K562 (cell line): Measurements from ENCODE around the gene MYBPH. TPM values are rescaled to one million over a fixed set of nuclear protein-coding genes. Genes with fewer than 3 reads are reported as not detected.

ENCODE experiments used
- ATAC-seq: fragments of 200-7000 bp; cut with Tn5 transposase; 3 replicates; pipeline ENCODE4 v1.9.1; 2020; ENCODE audit warnings: moderate library complexity
- BruUV-seq: library from RNA; stranded (reverse); fragments of 400-500 nt; replicated peaks from 2 replicates; lab custom pipeline; 2021; lab: Mats Ljungman, UMichigan
- CTCF ChIA-PET: fragments of 300-600 bp; formaldehyde crosslinking; extraction: SDS; loops from one replicate; lab custom pipeline; 2021; ENCODE audit warnings: low intra/inter-chr PET ratio; lab: Yijun Ruan, JAX
- POLR2A ChIA-PET: fragments of 300-600, 350-650 bp; sonication (Branson Sonifier 250); formaldehyde crosslinking; extraction: SDS; loops from one replicate; lab custom pipeline; 2021; ENCODE audit warnings: antibody characterized with exemption, inconsistent platforms; lab: Yijun Ruan, JAX
- DNase-seq, 4 experiments: peaks; one replicate each; pipeline versions ENCODE4 v3.0.0 to v3.0.0-alpha.2; 2011 to 2018; ENCODE audit warnings: low spot score in 3 of 4, mixed read lengths in 3 of 4; ENCODE audit errors: extremely low read depth in 1 of 4
- FAIRE-seq: peaks from 2 replicates; lab custom pipeline; 2011; peaks lifted over from hg19 to GRCh38; lab: Jason Lieb, UNC
- H2AFZ ChIP-seq: 2 replicates; pipeline ENCODE4 v1.6.0; 2011; ENCODE audit warnings: low read depth, low read length, control low read depth, inconsistent platforms
- H3K27ac ChIP-seq: fragments of 200-600 bp; 3 replicates; pipeline ENCODE4 v1.8.0; 2011; ENCODE audit warnings: low read depth, mild to moderate bottlenecking, control low read depth, inconsistent platforms, low read length, moderate library complexity, mixed read lengths; ENCODE audit errors: extremely low read depth
- H3K27me3 ChIP-seq, 2 experiments: fragments of 300-600 bp in 1 of 2; 2 replicates in 1 of 2; 3 replicates in 1 of 2; pipeline versions ENCODE4 v1.6.0 to v1.8.0; 2011; ENCODE audit warnings: inconsistent platforms in 2 of 2, low read length in 2 of 2, mild to moderate bottlenecking in 1 of 2, mixed read lengths in 1 of 2, moderate library complexity in 1 of 2; ENCODE audit not compliant: control insufficient read depth in 2 of 2, insufficient read depth in 2 of 2
- H3K36me3 ChIP-seq: fragments of 300-600 bp; 3 replicates; pipeline ENCODE4 v1.8.0; 2011; ENCODE audit warnings: mild to moderate bottlenecking, low read length, inconsistent platforms; ENCODE audit not compliant: control insufficient read depth, insufficient read depth
- H3K4me1 ChIP-seq, 2 experiments: fragments of 200-600 bp in 1 of 2; replicated peaks in 1 of 2; 2 replicates in 1 of 2; 3 replicates in 1 of 2; pipeline versions ENCODE4 v1.5.1 to v1.8.0; 2011; ENCODE audit warnings: inconsistent platforms in 2 of 2, low read length in 2 of 2, mild to moderate bottlenecking in 1 of 2, mixed read lengths in 1 of 2, moderate library complexity in 1 of 2; ENCODE audit not compliant: control insufficient read depth in 2 of 2, insufficient read depth in 2 of 2
- H3K4me2 ChIP-seq: 2 replicates; pipeline ENCODE4 v1.6.1; 2011; ENCODE audit warnings: low read length, control low read depth, inconsistent platforms, mixed read lengths; ENCODE audit not compliant: insufficient read depth
- H3K4me3 ChIP-seq: fragments of 200-600 bp; sonication (generic), shearing (Covaris generic); 2 replicates; pipeline ENCODE4 v1.5.1; 2016; ENCODE audit warnings: control low read depth, inconsistent platforms
- H3K79me2 ChIP-seq: fragments of 200-600 bp; 3 replicates; pipeline ENCODE4 v1.8.0; 2011; ENCODE audit warnings: low read length, inconsistent platforms; ENCODE audit not compliant: control insufficient read depth, insufficient read depth
- H3K9ac ChIP-seq, 2 experiments: 2 replicates each; pipeline versions ENCODE4 v1.6.0 to v1.6.1; 2011; ENCODE audit warnings: low read depth in 2 of 2, low read length in 2 of 2, control low read depth in 1 of 2, inconsistent platforms in 1 of 2, mild to moderate bottlenecking in 1 of 2, mixed read lengths in 1 of 2; ENCODE audit not compliant: insufficient read depth in 1 of 2
- H3K9me1 ChIP-seq: one replicate; pipeline ENCODE4 v1.6.0; 2011; ENCODE audit warnings: inconsistent platforms, mild to moderate bottlenecking, low read length, moderate library complexity; ENCODE audit not compliant: control insufficient read depth, insufficient read depth
- H3K9me3 ChIP-seq: replicated peaks from 2 replicates; pipeline ENCODE4 v1.5.1; 2011; ENCODE audit warnings: low read depth, low read length, inconsistent platforms; ENCODE audit not compliant: control insufficient read depth, insufficient read depth
- H4K20me1 ChIP-seq: replicated peaks from 2 replicates; pipeline ENCODE4 v1.6.1; 2011; ENCODE audit warnings: low read length, inconsistent platforms, mixed read lengths; ENCODE audit not compliant: control insufficient read depth, insufficient read depth
- ADNP ChIP-seq: fragments of 200-800 bp; sonication (Bioruptor generic); IDR thresholded peaks from 2 replicates; pipeline ENCODE4 v1.6.1; 2016; ENCODE audit warnings: missing genetic modification characterization, missing compliant biosample characterization
- CBFA2T2 ChIP-seq: fragments of 450-650 bp; conservative IDR thresholded peaks from 2 replicates; pipeline ENCODE4 v1.6.1; 2017; ENCODE audit warnings: mild to moderate bottlenecking
- DMBX1 ChIP-seq: fragments of 250-450 bp; sonication (Bioruptor Pico); IDR thresholded peaks from 2 replicates; pipeline ENCODE4 v1.8.0; 2022; ENCODE audit warnings: inconsistent platforms, mild to moderate bottlenecking, moderate library complexity, borderline replicate concordance
- DNMT1 ChIP-seq: fragments of 450-650 bp; IDR thresholded peaks from 2 replicates; pipeline ENCODE4 v1.6.1; 2016; ENCODE audit warnings: antibody characterized with exemption, mild to moderate bottlenecking
- FOSL1 ChIP-seq: fragments of 200-800 bp; sonication (Bioruptor generic); conservative IDR thresholded peaks from 2 replicates; pipeline ENCODE4 v1.6.1; 2016; ENCODE audit warnings: missing genetic modification characterization, missing compliant biosample characterization
- KLF16 ChIP-seq: IDR thresholded peaks from 2 replicates; pipeline ENCODE4 v1.6.1; 2016; ENCODE audit warnings: antibody characterized with exemption
- RNF2 ChIP-seq: sonication (generic); IDR thresholded peaks from 2 replicates; pipeline ENCODE4 v1.6.1; 2016
- ZNF165 ChIP-seq: fragments of 250-450 bp; sonication (Bioruptor Pico); IDR thresholded peaks from 2 replicates; pipeline ENCODE4 v1.4.0; 2020; ENCODE audit warnings: borderline replicate concordance
- ZNF347 ChIP-seq: fragments of 450-650 bp; formaldehyde crosslinking; IDR thresholded peaks from 2 replicates; pipeline ENCODE4 v1.4.0; 2020; ENCODE audit warnings: low read depth, mild to moderate bottlenecking, moderate library complexity
- ZNF354B ChIP-seq: fragments of 250-450 bp; sonication (Bioruptor Pico); IDR thresholded peaks from 2 replicates; pipeline ENCODE4 v1.4.0; 2020
- WGBS: fragments of 100-300 bp; shearing (Covaris generic); methylation state at CpG from one replicate; pipeline ENCODE4 v1.1.6; 2016; ENCODE audit warnings: low coverage, mixed read lengths; ENCODE audit not compliant: insufficient coverage; ENCODE audit errors: missing lambda C conversion rate; 5-methylcytosine and 5-hydroxymethylcytosine counted together
- in situ Hi-C: fragments of 300-500 bp; cut with MboI; formaldehyde crosslinking; loops from 4 replicates; pipeline ENCODE4 v1.15.0; 2018; ENCODE audit warnings: inconsistent platforms, mixed read lengths
- intact Hi-C: fragments of 100-400 bp; cut with micrococcal nuclease; formaldehyde crosslinking; loops from 2 replicates; pipeline ENCODE4 v1.14.2; 2022
- polyA plus RNA-seq, 8 experiments: library from polyadenylated mRNA; depleted of rRNA in 4 of 8; stranded (reverse) in 5 of 8; unstranded in 3 of 8; fragments of >200 nt; fragmentation: Nextera tagmentation in 2 of 8; fragmentation: Illumina TruSeq in 1 of 8; extraction: Ambion mirVana in 2 of 8; extraction: Trizol in 1 of 8; gene quantifications; 2 replicates each; pipeline versions ENCODE4 v1.2.1 to v1.2.3, GENCODE V29; 2011 to 2014; ENCODE audit warnings: inconsistent platforms in 1 of 8, missing spikeins in 1 of 8
- total RNA-seq, 7 experiments: library from RNA; depleted of rRNA in 6 of 7; stranded (reverse); fragments of >200 nt in 6 of 7; fragmentation: Illumina TruSeq in 2 of 7; extraction: Trizol in 2 of 7; gene quantifications; 2 replicates each; pipeline versions ENCODE4 v1.2.1 to v1.2.3, GENCODE V29; 2011 to 2021; ENCODE audit warnings: low replicate concordance in 1 of 7
- TF ChIP-seq, protein P1 (sequence below): sonication (generic); formaldehyde crosslinking; IDR thresholded peaks from 2 replicates; pipeline ENCODE4 v1.8.0; 2022; ENCODE audit warnings: mild to moderate bottlenecking, low read depth, missing genetic modification reagents
- TF ChIP-seq, protein P2 (sequence below): fragments of 450-650 bp; IDR thresholded peaks from 2 replicates; pipeline ENCODE4 v1.6.1; 2016; ENCODE audit warnings: low read depth

MYBPH gene
- total and polyA plus RNA-seq, 9 of the 15 experiments (the other 6 are each of a cell fraction or from before 2014, with no cell fraction given) = 0.13 TPM; not detected in 8

DNA sequence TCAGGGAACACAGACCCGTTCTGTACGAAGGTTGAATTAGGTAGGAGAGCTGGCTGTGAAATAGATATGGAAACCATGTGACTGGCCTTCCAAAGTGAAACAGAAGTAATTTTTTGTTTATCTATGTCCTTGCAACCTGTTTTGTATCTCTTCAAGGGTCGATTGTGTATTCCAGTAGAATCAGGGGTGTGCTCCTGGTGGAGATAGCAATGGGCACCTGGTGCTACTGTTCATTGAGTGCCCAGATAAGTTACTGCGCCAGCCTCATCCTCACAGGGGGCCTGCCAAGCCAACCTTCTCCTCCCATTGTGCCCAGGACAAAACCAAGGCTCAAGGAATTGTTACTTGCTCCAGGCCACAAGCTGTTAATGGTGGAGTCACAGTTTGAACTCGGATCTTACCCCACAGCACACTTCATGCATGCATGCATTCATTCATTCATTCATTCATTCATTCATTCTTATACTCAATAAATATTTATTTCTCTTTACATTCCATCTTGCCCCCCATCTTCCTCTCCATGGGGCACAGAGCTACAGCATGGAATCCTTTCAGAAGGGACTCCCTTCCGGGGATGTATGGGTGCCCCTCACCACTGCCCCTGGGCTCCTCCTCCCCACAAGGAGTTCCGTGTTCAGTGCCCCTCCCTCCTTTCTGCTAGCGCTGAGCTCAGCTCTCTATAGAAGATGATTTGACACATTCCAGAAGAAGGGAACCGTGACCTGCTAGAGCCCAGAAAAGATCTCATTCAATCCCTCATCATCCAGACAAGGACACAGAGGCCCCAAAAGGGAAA, 24.1 kb downstream of the MYBPH start:
- ChIA-PET POLR2A (interaction anchor here (0.6 to 2.4 kb wide), 6 partner anchors 10 to 130 kb away, joined by 3 to 7 read pairs (median 4); no protein-coding TSS in a partner anchor), CTCF (no interaction called here)
- ATAC-seq (no peak; the same call in 1 of the 3 replicates), FAIRE-seq (no peak), DNase-seq (no peak)
- Histone ChIP-seq H2AFZ (no peak overlapping the region), H3K27me3 (peaks cover 36 to 79% of the 10 kb centered on the region in 2 experiments), H3K4me3 (no peak overlapping the region), H3K9me1 (no peaks in the 10 kb centered on the region), H3K36me3 (no peaks in the 10 kb centered on the region), H3K4me2 (peak overlapping the region; percentile 21; the same call in 1 of the 2 replicates), H3K4me1 (no peaks in the 10 kb centered on the region; a peak in 2 of 5 replicates), H4K20me1 (peaks cover 15% of the 10 kb centered on the region), H3K79me2 (no peaks in the 10 kb centered on the region), H3K9ac (no peak overlapping the region), H3K9me3 (no peaks in the 10 kb centered on the region), H3K27ac (no peak overlapping the region)
- in situ Hi-C loops = no loop called here
- WGBS = 0% methylated on average over 8 of the region's 9 CpGs
- BruUV-seq = no TSS peak
- intact Hi-C loops = no loop called here
- TF ChIP-seq ZNF354B (CRISPR knock-in tag) (no peak), CBFA2T2 (peak; percentile 29), DMBX1 (no peak), ZNF165 (CRISPR knock-in tag) (no peak), RNF2 (no peak), KLF16 (no peak), ZNF347 (no peak), FOSL1 (tag) (no peak), ADNP (tag) (no peak), DNMT1 (no peak)
- TF ChIP-seq, protein P1, sequence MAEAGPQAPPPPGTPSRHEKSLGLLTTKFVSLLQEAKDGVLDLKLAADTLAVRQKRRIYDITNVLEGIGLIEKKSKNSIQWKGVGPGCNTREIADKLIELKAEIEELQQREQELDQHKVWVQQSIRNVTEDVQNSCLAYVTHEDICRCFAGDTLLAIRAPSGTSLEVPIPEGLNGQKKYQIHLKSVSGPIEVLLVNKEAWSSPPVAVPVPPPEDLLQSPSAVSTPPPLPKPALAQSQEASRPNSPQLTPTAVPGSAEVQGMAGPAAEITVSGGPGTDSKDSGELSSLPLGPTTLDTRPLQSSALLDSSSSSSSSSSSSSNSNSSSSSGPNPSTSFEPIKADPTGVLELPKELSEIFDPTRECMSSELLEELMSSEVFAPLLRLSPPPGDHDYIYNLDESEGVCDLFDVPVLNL (CRISPR knock-in tag) = no peak
- TF ChIP-seq, protein P2, sequence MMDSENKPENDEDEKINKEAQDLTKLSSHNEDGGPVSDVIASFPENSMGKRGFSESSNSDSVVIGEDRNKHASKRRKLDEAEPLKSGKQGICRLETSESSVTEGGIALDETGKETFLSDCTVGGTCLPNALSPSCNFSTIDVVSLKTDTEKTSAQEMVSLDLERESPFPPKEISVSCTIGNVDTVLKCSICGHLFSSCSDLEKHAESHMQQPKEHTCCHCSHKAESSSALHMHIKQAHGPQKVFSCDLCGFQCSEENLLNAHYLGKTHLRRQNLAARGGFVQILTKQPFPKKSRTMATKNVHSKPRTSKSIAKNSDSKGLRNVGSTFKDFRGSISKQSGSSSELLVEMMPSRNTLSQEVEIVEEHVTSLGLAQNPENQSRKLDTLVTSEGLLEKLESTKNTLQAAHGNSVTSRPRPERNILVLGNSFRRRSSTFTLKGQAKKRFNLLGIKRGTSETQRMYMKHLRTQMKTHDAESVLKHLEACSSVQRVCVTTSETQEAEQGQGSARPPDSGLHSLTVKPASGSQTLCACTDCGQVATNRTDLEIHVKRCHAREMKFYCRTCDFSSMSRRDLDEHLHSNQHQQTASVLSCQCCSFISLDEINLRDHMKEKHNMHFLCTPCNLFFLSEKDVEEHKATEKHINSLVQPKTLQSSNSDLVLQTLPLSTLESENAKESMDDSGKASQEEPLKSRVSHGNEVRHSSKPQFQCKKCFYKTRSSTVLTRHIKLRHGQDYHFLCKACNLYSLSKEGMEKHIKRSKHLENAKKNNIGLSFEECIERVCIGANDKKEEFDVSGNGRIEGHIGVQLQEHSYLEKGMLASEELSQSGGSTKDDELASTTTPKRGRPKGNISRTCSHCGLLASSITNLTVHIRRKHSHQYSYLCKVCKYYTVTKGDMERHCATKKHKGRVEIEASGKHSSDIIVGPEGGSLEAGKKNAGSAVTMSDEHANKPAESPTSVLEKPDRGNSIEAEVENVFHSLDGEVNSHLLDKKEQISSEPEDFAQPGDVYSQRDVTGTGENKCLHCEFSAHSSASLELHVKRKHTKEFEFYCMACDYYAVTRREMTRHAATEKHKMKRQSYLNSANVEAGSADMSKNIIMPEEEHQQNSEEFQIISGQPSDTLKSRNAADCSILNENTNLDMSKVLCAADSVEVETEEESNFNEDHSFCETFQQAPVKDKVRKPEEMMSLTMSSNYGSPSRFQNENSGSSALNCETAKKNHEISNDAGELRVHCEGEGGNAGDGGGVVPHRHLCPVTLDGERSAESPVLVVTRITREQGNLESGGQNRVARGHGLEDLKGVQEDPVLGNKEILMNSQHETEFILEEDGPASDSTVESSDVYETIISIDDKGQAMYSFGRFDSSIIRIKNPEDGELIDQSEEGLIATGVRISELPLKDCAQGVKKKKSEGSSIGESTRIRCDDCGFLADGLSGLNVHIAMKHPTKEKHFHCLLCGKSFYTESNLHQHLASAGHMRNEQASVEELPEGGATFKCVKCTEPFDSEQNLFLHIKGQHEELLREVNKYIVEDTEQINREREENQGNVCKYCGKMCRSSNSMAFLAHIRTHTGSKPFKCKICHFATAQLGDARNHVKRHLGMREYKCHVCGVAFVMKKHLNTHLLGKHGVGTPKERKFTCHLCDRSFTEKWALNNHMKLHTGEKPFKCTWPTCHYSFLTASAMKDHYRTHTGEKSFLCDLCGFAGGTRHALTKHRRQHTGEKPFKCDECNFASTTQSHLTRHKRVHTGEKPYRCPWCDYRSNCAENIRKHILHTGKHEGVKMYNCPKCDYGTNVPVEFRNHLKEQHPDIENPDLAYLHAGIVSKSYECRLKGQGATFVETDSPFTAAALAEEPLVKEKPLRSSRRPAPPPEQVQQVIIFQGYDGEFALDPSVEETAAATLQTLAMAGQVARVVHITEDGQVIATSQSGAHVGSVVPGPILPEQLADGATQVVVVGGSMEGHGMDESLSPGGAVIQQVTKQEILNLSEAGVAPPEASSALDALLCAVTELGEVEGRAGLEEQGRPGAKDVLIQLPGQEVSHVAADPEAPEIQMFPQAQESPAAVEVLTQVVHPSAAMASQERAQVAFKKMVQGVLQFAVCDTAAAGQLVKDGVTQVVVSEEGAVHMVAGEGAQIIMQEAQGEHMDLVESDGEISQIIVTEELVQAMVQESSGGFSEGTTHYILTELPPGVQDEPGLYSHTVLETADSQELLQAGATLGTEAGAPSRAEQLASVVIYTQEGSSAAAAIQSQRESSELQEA = no peak
